HG03097 (cell line): Measurements from ENCODE around the gene QTRT2.

Experiments
- ATAC-seq: cut with Tn5 transposase; IDR thresholded peaks from one replicate; pipeline ENCODE4 v1.9.1; 2021; ENCODE audit not compliant: unreplicated experiment, low FRiP score

Gene QTRT2

GRCh38 chr3:114056130-114057010, at the start of gene QTRT2, which contains the start of gene CCDC191:
QTRT2 (plus strand) TSS chr3:114056737; CDS start chr3:114065258, 8,521 bp downstream.
CCDC191 (minus strand) TSS chr3:114056526; CDS start chr3:114056466, 60 bp downstream.
- ATAC-seq = peak; percentile 95

GRCh38 chr3:114011059-114011797, 45.3 kb upstream of the QTRT2 start:
- no peak for ATAC-seq

DNA sequence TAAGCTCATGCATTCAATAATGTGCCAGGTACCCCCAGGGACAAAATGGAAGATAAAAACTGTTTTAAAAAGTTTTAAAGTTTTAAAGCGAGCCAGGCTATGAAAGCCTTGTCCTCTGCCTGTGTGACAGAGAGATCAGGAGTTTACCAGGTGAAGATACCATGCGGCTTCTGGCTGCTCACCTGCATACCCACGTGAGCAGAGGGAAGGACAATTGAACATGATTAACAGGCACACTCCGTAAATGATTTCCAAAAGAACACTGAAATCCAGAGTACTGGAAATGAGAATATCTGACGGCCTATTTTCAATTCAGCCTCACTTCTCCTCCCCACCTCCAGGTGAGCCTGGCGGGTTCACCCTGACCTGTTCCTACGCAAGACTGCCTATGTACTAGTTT, 42.3 kb upstream of the QTRT2 start:
- ATAC-seq = no peak

DNA sequence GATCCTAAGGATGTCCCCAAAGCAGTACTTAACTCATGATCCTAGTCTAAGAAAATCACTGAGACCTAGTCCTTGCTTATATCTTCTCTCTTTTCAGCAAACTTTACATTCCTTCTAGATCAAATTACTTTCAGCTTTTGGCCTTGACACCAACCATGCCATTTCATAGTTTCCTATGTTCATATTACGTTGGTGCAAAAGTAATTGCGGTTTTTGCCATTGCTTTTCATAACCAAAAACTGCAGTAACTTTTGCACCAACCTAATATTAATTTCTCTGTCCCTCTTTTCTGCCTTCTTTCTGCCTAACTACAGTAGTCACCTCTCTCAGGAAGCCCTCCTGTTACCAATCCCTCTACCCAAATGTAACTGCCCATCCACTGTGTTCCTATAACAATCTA, 37.1 kb upstream of the QTRT2 start:
- ATAC-seq = no peak

DNA sequence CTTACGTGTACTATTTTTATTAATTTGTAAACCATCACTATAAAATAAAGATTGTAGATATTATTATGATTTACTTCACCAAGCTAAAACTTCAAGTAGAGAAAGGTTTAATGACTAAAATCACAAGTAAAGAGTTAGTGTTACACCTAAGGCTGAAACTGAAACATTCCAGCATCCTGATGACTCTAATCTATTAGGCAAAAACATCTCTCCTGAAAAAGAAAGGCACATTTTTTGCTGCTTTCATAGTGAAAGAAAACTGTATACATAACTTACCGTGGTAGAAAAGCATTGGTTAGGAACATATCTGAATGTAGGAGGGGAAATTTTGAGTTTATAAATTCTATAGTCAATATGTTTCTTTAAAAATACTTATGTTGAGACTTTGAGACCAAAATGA, 35.6 kb upstream of the QTRT2 start:
- ATAC-seq = no peak

DNA sequence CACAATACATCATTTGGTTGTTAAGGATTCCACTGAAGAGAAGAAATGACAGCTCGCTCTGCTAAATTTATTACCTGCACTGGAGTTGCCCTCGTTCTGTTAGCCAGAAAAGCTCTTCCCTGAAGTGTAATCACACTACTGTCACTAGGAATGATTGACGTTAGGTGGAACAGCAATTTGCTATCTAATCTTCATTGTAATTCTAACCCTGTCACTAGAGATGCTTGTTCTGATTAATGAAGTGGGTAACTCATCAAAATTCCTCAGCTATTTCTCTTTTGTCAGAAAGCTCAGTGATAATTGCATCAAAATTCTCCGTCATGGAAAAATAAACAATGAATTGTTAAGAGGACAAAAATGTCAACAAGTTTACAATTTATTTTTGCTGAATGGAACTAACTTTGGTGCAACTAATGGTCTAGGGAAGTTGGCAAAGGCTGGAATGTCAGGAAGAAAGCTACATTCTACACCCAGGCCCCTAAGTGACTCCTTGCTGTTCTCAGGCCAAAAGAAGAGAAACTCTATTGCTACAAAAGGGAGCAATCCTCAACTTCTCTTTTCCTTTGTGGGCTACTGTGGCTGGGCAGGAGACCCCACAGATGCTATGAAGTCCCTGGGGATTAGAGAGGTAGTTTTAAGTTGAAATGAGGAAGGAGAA, 34.3 kb upstream of the QTRT2 start:
- no peak for ATAC-seq

DNA sequence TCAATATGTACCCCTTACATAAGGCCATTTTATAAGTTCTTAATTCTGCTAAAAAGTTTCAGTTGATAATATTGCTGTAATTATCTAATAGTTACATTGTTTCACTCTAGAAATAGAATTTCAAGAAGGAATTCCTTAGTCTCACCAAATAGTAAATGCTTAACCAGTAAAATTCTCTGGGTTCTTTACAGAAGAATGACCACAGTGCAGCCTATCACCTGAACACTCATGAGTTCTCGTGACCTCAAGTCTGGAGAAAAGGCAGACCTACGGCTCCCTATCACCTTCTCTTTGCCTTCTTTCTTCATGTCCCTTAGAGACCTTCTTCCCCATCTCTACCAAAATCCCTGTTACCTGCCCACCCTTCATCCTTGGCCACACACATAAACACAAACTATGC, 31.1 kb upstream of the QTRT2 start:
- no peak for ATAC-seq

- no peak for ATAC-seq
Observed at GRCh38 chr3:114026331-114026730, 30.2 kb upstream of the QTRT2 start.

DNA sequence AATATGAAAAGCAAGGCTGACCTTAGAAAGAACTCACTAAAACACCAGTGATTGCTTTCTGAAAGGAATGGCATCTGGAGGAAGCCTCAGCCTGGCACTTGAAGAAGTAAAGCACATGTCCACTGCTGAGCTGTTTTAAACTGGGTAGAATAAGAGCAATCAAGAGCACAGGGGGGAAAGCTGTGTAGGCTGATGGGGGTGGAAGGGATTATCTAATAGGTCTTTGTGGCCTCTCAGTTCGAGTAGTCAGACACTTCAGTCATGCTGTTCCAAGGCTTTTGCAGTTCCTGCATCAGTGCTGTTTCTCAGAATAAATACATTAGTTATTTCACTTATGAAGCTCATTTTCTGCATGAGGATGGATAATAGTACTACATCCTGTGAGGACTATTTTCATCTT, 22.8 kb upstream of the QTRT2 start:
- ATAC-seq = no peak

DNA sequence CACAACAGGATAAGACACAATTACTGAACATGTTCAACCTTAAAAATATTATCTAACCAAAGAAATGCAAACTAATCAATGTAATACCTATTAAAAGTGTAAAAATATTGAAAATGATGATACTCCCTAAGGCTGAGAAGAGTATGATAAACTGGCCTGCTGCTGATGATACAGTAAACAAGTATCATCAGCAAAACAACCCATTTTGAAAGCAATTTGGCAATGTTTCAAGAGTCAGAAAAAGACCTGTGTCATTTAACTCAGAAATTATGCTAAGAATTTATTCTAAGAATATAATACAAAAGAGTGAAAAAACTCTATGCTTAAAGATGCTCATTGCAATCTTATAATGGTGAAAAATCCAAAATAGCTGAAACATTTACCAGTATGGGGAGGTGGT, 22.3 kb upstream of the QTRT2 start:
- ATAC-seq = no peak

- no peak for ATAC-seq
Observed at GRCh38 chr3:114034787-114035545, 21.6 kb upstream of the QTRT2 start.

GRCh38 chr3:114035896-114036295, 20.6 kb upstream of the QTRT2 start:
- no peak for ATAC-seq

DNA sequence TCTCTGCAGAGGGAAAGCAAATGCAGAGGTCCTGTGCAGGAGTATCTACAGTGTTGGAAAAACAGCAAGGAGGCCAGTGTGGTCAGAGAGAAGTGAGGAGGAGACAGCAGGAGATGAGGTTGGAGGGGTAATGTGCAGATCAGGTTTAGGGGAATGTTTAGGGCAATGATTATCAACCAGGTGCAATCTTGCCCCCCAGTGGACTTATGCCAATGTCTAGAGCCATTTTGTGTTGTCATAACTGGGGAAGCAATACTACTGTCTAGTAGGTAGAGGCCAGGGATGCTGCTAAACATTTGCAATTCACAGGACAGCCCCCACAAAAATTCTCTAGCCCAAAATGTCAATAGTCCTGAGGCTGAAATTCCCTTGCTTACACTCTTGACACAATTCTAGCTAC, 13.3 kb upstream of the QTRT2 start:
- ATAC-seq = no peak

DNA sequence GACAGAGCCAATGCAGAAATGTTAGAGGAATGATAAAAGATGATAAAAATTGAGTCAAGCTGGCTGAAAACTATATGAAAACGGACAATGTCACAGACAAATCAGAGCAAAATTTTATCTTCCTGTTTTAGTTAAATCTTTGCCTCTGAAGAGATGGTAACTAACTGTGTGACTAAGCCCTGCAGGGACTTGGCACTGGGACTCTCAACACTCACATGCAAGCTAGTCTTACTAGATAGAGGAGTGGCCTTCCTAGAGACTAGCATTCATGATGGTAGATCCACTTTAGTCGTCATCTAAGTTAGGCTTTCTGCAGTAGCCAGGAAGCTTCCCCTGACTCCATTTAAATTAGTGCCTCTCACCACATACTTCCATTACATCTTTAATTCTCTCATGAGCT, 4.3 kb upstream of the QTRT2 start:
- ATAC-seq = no peak

- ATAC-seq = no peak
Observed at GRCh38 chr3:114057011-114057347, 442 bp downstream of the QTRT2 start.

DNA sequence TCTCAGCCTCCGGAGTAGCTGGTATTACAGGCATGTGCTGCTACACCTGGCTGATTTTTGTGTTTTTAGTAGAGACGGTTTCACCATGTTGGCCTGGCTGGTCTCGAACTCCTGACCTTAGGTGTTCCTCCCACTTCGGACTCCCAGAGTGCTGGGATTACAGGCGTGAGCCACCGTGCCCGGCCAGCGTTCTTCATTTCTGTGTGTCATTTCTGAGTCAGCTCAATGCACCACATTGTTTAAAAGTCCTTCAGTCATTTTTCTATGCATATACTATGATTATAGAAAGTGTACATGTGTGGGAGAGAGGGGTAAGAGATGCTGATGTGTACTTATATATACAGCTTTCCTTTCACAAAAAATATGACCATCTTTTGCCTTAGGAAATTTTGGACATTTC, 2.1 kb downstream of the QTRT2 start:
- no peak for ATAC-seq

GRCh38 chr3:114060906-114061655, 4.5 kb downstream of the QTRT2 start:
- ATAC-seq = no peak

DNA sequence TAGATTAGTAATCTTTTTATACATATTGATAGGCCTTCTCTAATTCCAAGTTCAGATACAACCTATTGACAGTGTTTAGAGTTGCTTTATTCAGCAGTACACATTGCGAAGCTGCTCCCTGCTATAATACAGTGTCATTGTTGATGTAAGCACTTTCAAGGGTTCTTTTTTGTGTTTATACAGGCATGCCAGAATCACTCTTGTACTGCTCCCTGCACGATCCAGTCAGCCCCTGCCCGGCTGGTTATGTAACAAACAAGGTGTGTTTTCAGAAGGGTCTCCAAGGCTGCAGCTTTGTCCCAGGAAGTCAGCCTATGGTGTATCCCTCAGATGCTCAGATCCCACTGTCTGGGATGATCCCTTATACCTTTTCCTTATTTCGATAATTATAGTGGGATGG, 11.3 kb downstream of the QTRT2 start:
- ATAC-seq = no peak

DNA sequence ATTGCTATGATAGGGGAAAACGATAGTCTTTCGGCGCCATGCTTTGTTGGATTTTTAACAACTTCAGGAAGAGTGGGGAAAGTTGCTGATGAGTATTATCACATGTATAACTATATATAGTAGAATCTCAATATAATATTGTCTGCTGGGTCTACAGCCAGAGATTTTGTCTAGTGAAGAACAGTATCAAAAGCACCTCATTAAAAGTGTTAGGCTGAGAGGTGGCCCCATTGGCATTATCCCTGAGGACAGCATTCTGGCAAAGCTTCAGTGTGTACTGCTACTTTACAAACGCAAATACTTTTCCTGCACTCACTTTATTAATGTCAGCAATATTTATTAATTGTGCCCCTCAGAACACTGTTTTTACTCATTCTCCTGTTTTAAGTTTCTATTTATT, 11.8 kb downstream of the QTRT2 start:
- ATAC-seq = no peak

DNA sequence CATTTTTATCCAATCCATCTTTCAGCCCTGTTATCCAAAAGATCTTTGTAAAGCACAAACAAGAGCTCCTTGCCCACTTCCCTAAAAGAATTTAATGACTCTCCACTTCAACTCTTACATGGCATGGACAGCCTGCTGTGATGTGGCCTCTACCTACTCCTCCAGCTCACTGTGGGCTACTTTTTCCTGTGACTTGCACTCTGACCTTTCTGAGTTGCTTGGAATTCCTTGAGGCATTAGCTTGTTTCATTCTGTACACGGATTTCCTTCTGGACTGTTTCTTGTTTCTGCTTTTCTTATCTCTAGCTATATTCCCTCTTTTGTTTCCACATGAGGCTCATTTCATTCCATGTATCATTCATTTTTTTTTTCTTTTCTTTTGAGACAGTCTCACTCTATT, 15.2 kb downstream of the QTRT2 start:
- no peak for ATAC-seq
